HCT116 (cell line): ENCODE data around the gene VEGFD. TPM values are rescaled to one million over a fixed set of nuclear protein-coding genes. Genes with fewer than 3 reads are reported as not detected.

Experiments
- ATAC-seq: fragments of 200-7000 bp; cut with Tn5 transposase; 2 replicates; pipeline ENCODE4 v1.9.1; 2020; ENCODE audit warnings: mild to moderate bottlenecking, moderate library complexity
- BruUV-seq: library from RNA; stranded (reverse); fragments of 400-500 nt; replicated peaks from 2 replicates; lab custom pipeline; 2021; lab: Mats Ljungman, UMichigan
- CTCF ChIA-PET: fragments of 300-600 bp; sonication (Branson Sonifier 250); formaldehyde crosslinking; loops from one replicate; lab custom pipeline; 2021; ENCODE audit warnings: antibody characterized with exemption; lab: Charles Lee
- POLR2A ChIA-PET: fragments of 300-600, 350-600 bp; sonication (Branson Sonifier 250); formaldehyde crosslinking; loops from one replicate; lab custom pipeline; 2021; ENCODE audit warnings: antibody characterized with exemption; lab: Charles Lee
- RAD21 ChIA-PET, 2 experiments: fragments of 300-600 bp; sonication (Branson Sonifier 250); formaldehyde crosslinking; loops; one replicate each; lab custom pipeline; 2023; ENCODE audit warnings: low total read pairs in 2 of 2; ENCODE audit not compliant: uncharacterized antibody in 2 of 2, unreplicated experiment in 2 of 2, low non-redundant PET in 1 of 2; lab: Charles Lee
- DNase-seq: peaks from one replicate; pipeline ENCODE4 v3.0.0-alpha.2; 2010; ENCODE audit warnings: low read depth, low spot score
- H2AFZ ChIP-seq: fragments of 200-600 bp; shearing (Covaris generic), sonication (generic); 2 replicates; pipeline ENCODE4 v1.6.1; 2017; ENCODE audit warnings: low read depth, mixed run types, mixed read lengths, antibody characterized with exemption, low read length; ENCODE audit not compliant: poor library complexity, severe bottlenecking
- H3K27ac ChIP-seq: 2 replicates; pipeline ENCODE4 v1.5.1; 2012; ENCODE audit warnings: low read depth, low read length
- H3K27me3 ChIP-seq: fragments of 200-600 bp; sonication (generic); 2 replicates; pipeline ENCODE4 v1.6.1; 2016; ENCODE audit warnings: mixed run types, low read length, mixed read lengths; ENCODE audit not compliant: insufficient read depth
- H3K36me3 ChIP-seq, 2 experiments: fragments of 200-500 bp in 1 of 2; fragments of 200-600 bp in 1 of 2; sonication (Bioruptor generic) in 1 of 2; sonication (generic) in 1 of 2; 2 replicates each; pipeline versions ENCODE4 v1.5.1 to v1.6.1; 2014 to 2016; ENCODE audit warnings: low read length in 2 of 2, inconsistent platforms in 1 of 2, mixed read lengths in 1 of 2, mixed run types in 1 of 2; ENCODE audit not compliant: insufficient read depth in 2 of 2, control insufficient read depth in 1 of 2
- H3K4me1 ChIP-seq, 2 experiments: fragments of 200-600 bp in 1 of 2; sonication (generic) in 1 of 2; 2 replicates each; pipeline versions ENCODE4 v1.5.1 to v1.6.1; 2012 to 2017; ENCODE audit warnings: low read length in 2 of 2, inconsistent platforms in 1 of 2, mild to moderate bottlenecking in 1 of 2, mixed read lengths in 1 of 2, mixed run types in 1 of 2, moderate library complexity in 1 of 2; ENCODE audit not compliant: insufficient read depth in 2 of 2, control insufficient read depth in 1 of 2
- H3K4me2 ChIP-seq: fragments of 200-600 bp; sonication (generic); 2 replicates; pipeline ENCODE4 v1.6.1; 2017; ENCODE audit warnings: mixed run types, low read length, mixed read lengths
- H3K4me3 ChIP-seq, 2 experiments: fragments of 200-600 bp in 1 of 2; sonication (generic) in 1 of 2; replicated peaks in 1 of 2; 2 replicates each; pipeline ENCODE4 v1.5.1; 2011 to 2016; ENCODE audit warnings: low read length in 2 of 2, control low read depth in 1 of 2, low read depth in 1 of 2, mild to moderate bottlenecking in 1 of 2, mixed read lengths in 1 of 2, mixed run types in 1 of 2
- H3K79me2 ChIP-seq: fragments of 200-600 bp; sonication (generic); 2 replicates; pipeline ENCODE4 v1.6.1; 2017; ENCODE audit warnings: mild to moderate bottlenecking, mixed run types, low read length, moderate library complexity, mixed read lengths; ENCODE audit not compliant: insufficient read depth
- H3K9ac ChIP-seq: fragments of 200-600 bp; sonication (generic); 2 replicates; pipeline ENCODE4 v1.6.1; 2016; ENCODE audit warnings: low read length, mixed read lengths
- H3K9me2 ChIP-seq: fragments of 200-600 bp; sonication (generic), shearing (Covaris generic); 2 replicates; pipeline ENCODE4 v1.6.1; 2017; ENCODE audit warnings: mixed run types, mild to moderate bottlenecking, moderate library complexity; ENCODE audit not compliant: insufficient read depth
- H3K9me3 ChIP-seq, 2 experiments: fragments of 200-500 bp in 1 of 2; fragments of 200-600 bp in 1 of 2; sonication (Bioruptor generic) in 1 of 2; sonication (generic) in 1 of 2; 2 replicates each; pipeline ENCODE4 v1.6.1; 2014 to 2017; ENCODE audit warnings: low read length in 2 of 2, mixed read lengths in 2 of 2, inconsistent platforms in 1 of 2, low read depth in 1 of 2, mild to moderate bottlenecking in 1 of 2, mixed run types in 1 of 2, moderate library complexity in 1 of 2; ENCODE audit not compliant: control insufficient read depth in 1 of 2, insufficient read depth in 1 of 2
- H4K20me1 ChIP-seq: fragments of 200-600 bp; sonication (generic), shearing (Covaris generic); 2 replicates; pipeline ENCODE4 v1.6.1; 2017; ENCODE audit warnings: mixed run types, mild to moderate bottlenecking, moderate library complexity; ENCODE audit not compliant: insufficient read depth
- ATF3 ChIP-seq: IDR thresholded peaks from 2 replicates; pipeline ENCODE4 v1.6.1; 2012
- CTCF ChIP-seq, 3 experiments: fragments of 200-600 bp in 1 of 3; sonication (generic) in 1 of 3; IDR thresholded peaks in 2 of 3; conservative IDR thresholded peaks in 1 of 3; 2 replicates each; pipeline ENCODE4 v1.5.1; 2012 to 2017; ENCODE audit warnings: low read depth in 2 of 3, low read length in 2 of 3, antibody characterized with exemption in 1 of 3, borderline replicate concordance in 1 of 3, control low read depth in 1 of 3, mild to moderate bottlenecking in 1 of 3, mixed read lengths in 1 of 3, mixed run types in 1 of 3, moderate library complexity in 1 of 3; ENCODE audit not compliant: insufficient read depth in 1 of 3
- EZH2 ChIP-seq: fragments of 200-600 bp; sonication (generic); IDR thresholded peaks from 2 replicates; pipeline ENCODE4 v1.6.1; 2017; ENCODE audit warnings: antibody characterized with exemption, mixed run types
- EZH2phosphoT487 ChIP-seq: fragments of 200-600 bp; IDR thresholded peaks from 2 replicates; pipeline ENCODE4 v1.6.1; 2018; ENCODE audit warnings: antibody characterized with exemption, borderline replicate concordance
- JUND ChIP-seq: IDR thresholded peaks from 2 replicates; pipeline ENCODE4 v1.6.1; 2012
- MAX ChIP-seq: IDR thresholded peaks from 2 replicates; pipeline ENCODE4 v1.6.1; 2012
- SRF ChIP-seq: IDR thresholded peaks from 2 replicates; pipeline ENCODE4 v1.6.1; 2012; ENCODE audit warnings: low read depth
- intact Hi-C: fragments of 100-400 bp; cut with micrococcal nuclease; formaldehyde crosslinking; loops from 2 replicates; pipeline ENCODE4 v1.10.0; 2022
- total RNA-seq: library from RNA; stranded (reverse); gene quantifications from one replicate; pipeline ENCODE4 v1.2.1, GENCODE V29; 2021; ENCODE audit not compliant: unreplicated experiment

VEGFD gene
- total RNA-seq, 1 experiment from 2014 or later, result 0.37 TPM

GRCh38 chrX:15350329-15350996 lies 33.8 kb downstream of the VEGFD start:
- ChIA-PET CTCF (interaction anchor here (1.0 to 1.4 kb wide), 2 partner anchors 121 to 143 kb away, joined by 3 read pairs; partner anchors contain the start of gene PIR), RAD21 (no interaction called here), POLR2A (no interaction called here)
- H3K4me2 ChIP-seq, result no peak overlapping the region
- no peak for DNase-seq
- H3K79me2 ChIP-seq, result no peaks in the 10 kb centered on the region
- H3K4me1 ChIP-seq, result no peaks in the 10 kb centered on the region
- no peaks in the 10 kb centered on the region for H4K20me1 ChIP-seq
- no peak overlapping the region for H3K9ac ChIP-seq
- no peak overlapping the region for H3K27ac ChIP-seq
- no peaks in the 10 kb centered on the region for H3K36me3 ChIP-seq
- intact Hi-C loops, result no loop called here
- BruUV-seq, result no TSS peak
- no peaks in the 10 kb centered on the region for H3K27me3 ChIP-seq
- H2AFZ ChIP-seq, result no peak overlapping the region
- no peak overlapping the region for H3K4me3 ChIP-seq
- no peak for ATAC-seq
- TF ChIP-seq MAX, result no peak
- no peak for TF ChIP-seq EZH2phosphoT487
- no peak for TF ChIP-seq JUND
- TF ChIP-seq ATF3, result no peak
- TF ChIP-seq CTCF (IDR thresholded peaks at IDR 0.05 in 2 of 3, conservative IDR thresholded peaks at IDR 0.05 in 1 of 3; ENCODE audit: borderline replicate concordance in 1 of 3, insufficient read depth in 1 of 3, low read depth in 2 of 3, low read length in 2 of 3), result no peak
- no peak for TF ChIP-seq EZH2
- no peak for TF ChIP-seq SRF
- H3K9me2 ChIP-seq, result no peaks in the 10 kb centered on the region
- H3K9me3 ChIP-seq, result no peaks in the 10 kb centered on the region
